ENCODE results near the gene GDI2. TPM values are rescaled to one million over a fixed set of nuclear protein-coding genes. Genes with fewer than 3 reads are reported as not detected.

Gene GDI2
- polyA plus RNA-seq, 1 donor (not counting 4 experiments of a cell fraction or from before 2014, with no cell fraction given) = 293 TPM

GRCh38 chr10:5743736-5744135, 69.5 kb downstream of the GDI2 start:
- no peak overlapping the region for H3K4me2 ChIP-seq (ENCODE audit: control insufficient read depth, extremely low read depth, insufficient read depth, low read depth, low read length)
- no peaks in the 10 kb centered on the region for H3K9me3 ChIP-seq (ENCODE audit: control insufficient read depth, low read depth, low read length)
- FAIRE-seq (no peak), DNase-seq (ENCODE audit: low read depth, low spot score) (no peak)
- dilution Hi-C loops (cut with MboI; ENCODE audit: extremely low pct_ligation_motif_present, low sequenced_read_pairs) = no loop called here
- peaks cover 31 to 45% of the 10 kb centered on the region in 2 experiments for H3K36me3 ChIP-seq (ENCODE audit: control insufficient read depth in 2 of 2, extremely low read depth in 1 of 2, insufficient read depth in 2 of 2, low read length in 2 of 2)
- H3K9ac ChIP-seq (ENCODE audit: control insufficient read depth, extremely low read depth, insufficient read depth, low read length) = no peak overlapping the region
- H3K79me2 ChIP-seq (ENCODE audit: control insufficient read depth, insufficient read depth, low read length) = no peaks in the 10 kb centered on the region
- no peak overlapping the region for H3K27ac ChIP-seq (ENCODE audit: control insufficient read depth, insufficient read depth, low read length)
- H3K27me3 ChIP-seq (ENCODE audit: control insufficient read depth, extremely low read depth, insufficient read depth, low read length) = no peaks in the 10 kb centered on the region
- H3K4me3 ChIP-seq (ENCODE audit: control insufficient read depth in 2 of 3, extremely low read depth in 1 of 3, insufficient read depth in 2 of 3, low read depth in 1 of 3, low read length in 3 of 3) = no peak overlapping the region
- H3K4me1 ChIP-seq (ENCODE audit: control insufficient read depth, extremely low read depth, insufficient read depth, low read length) = no peaks in the 10 kb centered on the region
- H3K9me1 ChIP-seq (ENCODE audit: control insufficient read depth, extremely low read depth, insufficient read depth, low read length) = no peaks in the 10 kb centered on the region
- TF ChIP-seq CTCF (optimal IDR thresholded peaks at IDR 0.05 in 1 of 3, IDR thresholded peaks at IDR 0.05 in 1 of 3, conservative IDR thresholded peaks at IDR 0.05 in 1 of 3; ENCODE audit: extremely low read depth in 1 of 3, insufficient read depth in 2 of 3, low read length in 3 of 3) (peak in 1 of 3 experiments; percentile 3), EZH2 (IDR thresholded peaks at IDR 0.05; ENCODE audit: low read length) (no peak)
- H4K20me1 ChIP-seq (ENCODE audit: control insufficient read depth, extremely low read depth, insufficient read depth, low read length) = peaks cover 2% of the 10 kb centered on the region
- H2AFZ ChIP-seq (ENCODE audit: control insufficient read depth, low read length) = no peak overlapping the region

GRCh38 chr10:5742116-5742515, 71.1 kb downstream of the GDI2 start:
- no peak for TF ChIP-seq CTCF (optimal IDR thresholded peaks at IDR 0.05 in 1 of 3, IDR thresholded peaks at IDR 0.05 in 1 of 3, conservative IDR thresholded peaks at IDR 0.05 in 1 of 3; ENCODE audit: extremely low read depth in 1 of 3, insufficient read depth in 2 of 3, low read length in 3 of 3)
- TF ChIP-seq EZH2 (IDR thresholded peaks at IDR 0.05; ENCODE audit: low read length) = no peak
- Histone ChIP-seq H3K79me2 (ENCODE audit: control insufficient read depth, insufficient read depth, low read length) (no peaks in the 10 kb centered on the region), H3K36me3 (ENCODE audit: control insufficient read depth in 2 of 2, extremely low read depth in 1 of 2, insufficient read depth in 2 of 2, low read length in 2 of 2) (peaks cover 21 to 31% of the 10 kb centered on the region in 2 experiments), H2AFZ (ENCODE audit: control insufficient read depth, low read length) (no peak overlapping the region), H3K9ac (ENCODE audit: control insufficient read depth, extremely low read depth, insufficient read depth, low read length) (no peak overlapping the region), H3K4me1 (ENCODE audit: control insufficient read depth, extremely low read depth, insufficient read depth, low read length) (no peaks in the 10 kb centered on the region), H3K9me1 (ENCODE audit: control insufficient read depth, extremely low read depth, insufficient read depth, low read length) (no peaks in the 10 kb centered on the region), H4K20me1 (ENCODE audit: control insufficient read depth, extremely low read depth, insufficient read depth, low read length) (peaks cover 2% of the 10 kb centered on the region), H3K27ac (ENCODE audit: control insufficient read depth, insufficient read depth, low read length) (no peak overlapping the region), H3K4me2 (ENCODE audit: control insufficient read depth, extremely low read depth, insufficient read depth, low read depth, low read length) (no peak overlapping the region), H3K27me3 (ENCODE audit: control insufficient read depth, extremely low read depth, insufficient read depth, low read length) (no peaks in the 10 kb centered on the region), H3K9me3 (ENCODE audit: control insufficient read depth, low read depth, low read length) (no peaks in the 10 kb centered on the region), H3K4me3 (ENCODE audit: control insufficient read depth in 2 of 3, extremely low read depth in 1 of 3, insufficient read depth in 2 of 3, low read depth in 1 of 3, low read length in 3 of 3) (no peak overlapping the region)
- FAIRE-seq = no peak
- DNase-seq (ENCODE audit: low read depth, low spot score) = no peak
- dilution Hi-C loops (cut with MboI; ENCODE audit: extremely low pct_ligation_motif_present, low sequenced_read_pairs) = no loop called here

Measured in keratinocyte (primary cell).